Stimulated activated CD8-positive, alpha-beta memory T cell treated with anti-CD3 and anti-CD28 coated beads, Interleukin-4, amount 100 ng/mL, for 1 hour (primary cell): Measurements from ENCODE around the gene PPP1R11.
"Not testable (repeated sequence)": the region's sequence is repeated elsewhere in the genome, so short reads cannot be mapped to it uniquely, and the experiment has no call there.

Experiments
- DNase-seq, 2 donors: peaks; one replicate each; pipeline ENCODE4 v3.0.0-alpha.2; 2020; ENCODE audit warnings: low read depth in 2 of 2, low spot score in 1 of 2

The PPP1R11 gene

GRCh38 chr6:30066577-30067459 lies at the start of gene PPP1R11:
Gene PPP1R11, plus strand, starts transcription at chr6:30067198. Its CDS starts 213 bp downstream, at chr6:30067411.
- DNase-seq = peak; percentile 89 to 97

- DNase-seq = no peak
Observed at GRCh38 chr6:30019819-30020218, 47.2 kb upstream of the PPP1R11 start.

- no peak for DNase-seq
Observed at GRCh38 chr6:30020626-30021025, 46.4 kb upstream of the PPP1R11 start.

GRCh38 chr6:30022189-30022588 lies 44.8 kb upstream of the PPP1R11 start:
- no peak for DNase-seq

GRCh38 chr6:30022712-30023111 lies 44.3 kb upstream of the PPP1R11 start:
- DNase-seq = not testable (repeated sequence)

GRCh38 chr6:30025186-30025585 lies 41.8 kb upstream of the PPP1R11 start:
- no peak for DNase-seq

GRCh38 chr6:30029588-30029987 lies 37.4 kb upstream of the PPP1R11 start:
- DNase-seq = no peak

- DNase-seq = no peak
Observed at GRCh38 chr6:30031381-30031780, 35.6 kb upstream of the PPP1R11 start.

- not testable (repeated sequence) for DNase-seq
Observed at GRCh38 chr6:30033440-30033839, 33.6 kb upstream of the PPP1R11 start.

GRCh38 chr6:30035784-30036183 lies 31.2 kb upstream of the PPP1R11 start:
- DNase-seq = no peak

GRCh38 chr6:30037182-30037788 lies 29.7 kb upstream of the PPP1R11 start:
- no peak for DNase-seq

- no peak for DNase-seq
Observed at GRCh38 chr6:30041221-30041620, 25.8 kb upstream of the PPP1R11 start.

- no peak for DNase-seq
Observed at GRCh38 chr6:30041821-30042220, 25.2 kb upstream of the PPP1R11 start.

- no peak for DNase-seq
Observed at GRCh38 chr6:30042476-30042875, 24.5 kb upstream of the PPP1R11 start.

- DNase-seq = no peak
Observed at GRCh38 chr6:30042914-30043313, 24.1 kb upstream of the PPP1R11 start.

- no peak for DNase-seq
Observed at GRCh38 chr6:30043744-30044143, 23.3 kb upstream of the PPP1R11 start.

- no peak for DNase-seq
Observed at GRCh38 chr6:30044630-30045029, 22.4 kb upstream of the PPP1R11 start.

- no peak for DNase-seq
Observed at GRCh38 chr6:30047220-30047619, 19.8 kb upstream of the PPP1R11 start.

- no peak for DNase-seq
Observed at GRCh38 chr6:30053682-30054081, 13.3 kb upstream of the PPP1R11 start.

GRCh38 chr6:30055513-30055912 lies 11.5 kb upstream of the PPP1R11 start:
- DNase-seq = no peak

GRCh38 chr6:30060606-30061091 lies 6.3 kb upstream of the PPP1R11 start:
- no peak for DNase-seq

- peak; percentile 69 to 70 for DNase-seq
Observed at GRCh38 chr6:30061092-30061857, 5.7 kb upstream of the PPP1R11 start, which contains the start of gene POLR1H. Gene POLR1H, plus strand, starts transcription at chr6:30061265. Its CDS starts 260 bp downstream, at chr6:30061525.
